Suprapubic skin (tissue), 4 donors: ENCODE results near the gene RASSF4.

Experiments
- POLR2A ChIP-seq, 2 donors: fragments of 450-650 bp; IDR thresholded peaks; one replicate each; pipeline ENCODE4 v1.6.1; 2017; ENCODE audit warnings: antibody characterized with exemption in 2 of 2, mild to moderate bottlenecking in 2 of 2, moderate library complexity in 2 of 2
- POLR2AphosphoS5 ChIP-seq, 3 donors: sonication (generic); formaldehyde crosslinking; IDR thresholded peaks; one replicate each; pipeline ENCODE4 v1.6.1; 2017; ENCODE audit warnings: antibody characterized with exemption in 3 of 3
- TF ChIP-seq, protein P1 (sequence below), 2 donors: fragments of 200-600 bp in 1 of 2; fragments of 450-650 bp in 1 of 2; sonication (generic) in 1 of 2; IDR thresholded peaks; one replicate each; pipeline ENCODE4 v1.5.1; 2016 to 2019; ENCODE audit warnings: antibody characterized with exemption in 2 of 2, mild to moderate bottlenecking in 1 of 2, moderate library complexity in 1 of 2

DNA sequence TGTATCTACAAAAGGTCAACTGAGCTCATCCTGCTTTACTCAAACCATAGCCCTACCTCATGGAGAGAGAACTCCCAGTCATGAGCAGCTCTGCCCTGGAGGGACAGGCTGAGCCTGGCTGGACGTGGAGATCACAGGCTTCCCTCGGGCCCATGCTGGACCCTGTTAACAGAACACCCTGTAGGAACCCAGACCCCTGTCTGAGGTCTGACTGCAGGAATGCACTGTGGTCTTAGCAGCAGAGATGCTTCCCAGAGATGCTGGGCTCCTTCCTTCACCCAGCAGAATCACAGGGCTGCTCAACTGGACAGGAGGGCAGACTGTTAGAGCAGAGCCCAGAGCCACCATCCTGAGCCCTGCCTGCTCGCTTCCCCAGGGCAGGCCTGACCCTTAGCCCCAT, 47.7 kb upstream of the RASSF4 start:
- TF ChIP-seq, protein P1, sequence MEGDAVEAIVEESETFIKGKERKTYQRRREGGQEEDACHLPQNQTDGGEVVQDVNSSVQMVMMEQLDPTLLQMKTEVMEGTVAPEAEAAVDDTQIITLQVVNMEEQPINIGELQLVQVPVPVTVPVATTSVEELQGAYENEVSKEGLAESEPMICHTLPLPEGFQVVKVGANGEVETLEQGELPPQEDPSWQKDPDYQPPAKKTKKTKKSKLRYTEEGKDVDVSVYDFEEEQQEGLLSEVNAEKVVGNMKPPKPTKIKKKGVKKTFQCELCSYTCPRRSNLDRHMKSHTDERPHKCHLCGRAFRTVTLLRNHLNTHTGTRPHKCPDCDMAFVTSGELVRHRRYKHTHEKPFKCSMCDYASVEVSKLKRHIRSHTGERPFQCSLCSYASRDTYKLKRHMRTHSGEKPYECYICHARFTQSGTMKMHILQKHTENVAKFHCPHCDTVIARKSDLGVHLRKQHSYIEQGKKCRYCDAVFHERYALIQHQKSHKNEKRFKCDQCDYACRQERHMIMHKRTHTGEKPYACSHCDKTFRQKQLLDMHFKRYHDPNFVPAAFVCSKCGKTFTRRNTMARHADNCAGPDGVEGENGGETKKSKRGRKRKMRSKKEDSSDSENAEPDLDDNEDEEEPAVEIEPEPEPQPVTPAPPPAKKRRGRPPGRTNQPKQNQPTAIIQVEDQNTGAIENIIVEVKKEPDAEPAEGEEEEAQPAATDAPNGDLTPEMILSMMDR (IDR thresholded peaks at IDR 0.05) = no peak
- TF ChIP-seq POLR2A (IDR thresholded peaks at IDR 0.05) = no peak
- TF ChIP-seq POLR2AphosphoS5 (IDR thresholded peaks at IDR 0.05) = no peak
